Mesendoderm (in vitro differentiated cells): ENCODE data around the gene GLIPR1L1.

Source experiments
- DNase-seq: peaks from one replicate; pipeline ENCODE4 v3.0.0; 2013
- H2AK5ac ChIP-seq: 2 replicates; pipeline ENCODE4 v1.6.1; 2013; ENCODE audit warnings: low read length, inconsistent platforms
- H2BK120ac ChIP-seq: 2 replicates; pipeline ENCODE4 v1.6.1; 2013; ENCODE audit warnings: low read depth, mild to moderate bottlenecking, low read length, moderate library complexity, mixed read lengths
- H2BK15ac ChIP-seq: replicated peaks from 2 replicates; pipeline ENCODE4 v1.6.1; 2013; ENCODE audit warnings: low read depth, mild to moderate bottlenecking, moderate library complexity
- H2BK5ac ChIP-seq: 2 replicates; pipeline ENCODE4 v1.6.1; 2013; ENCODE audit warnings: low read length, inconsistent platforms
- H3K18ac ChIP-seq: 2 replicates; pipeline ENCODE4 v1.6.1; 2013; ENCODE audit warnings: mild to moderate bottlenecking, low read length, mixed read lengths
- H3K23ac ChIP-seq: one replicate; pipeline ENCODE4 v1.6.1; 2013; ENCODE audit warnings: low read length
- H3K27ac ChIP-seq: 2 replicates; pipeline ENCODE4 v1.5.1; 2013; ENCODE audit warnings: low read depth, mild to moderate bottlenecking, inconsistent platforms, low read length, moderate library complexity
- H3K27me3 ChIP-seq: 2 replicates; pipeline ENCODE4 v1.6.1; 2013; ENCODE audit warnings: low read length, control low read depth, mild to moderate bottlenecking, inconsistent platforms; ENCODE audit not compliant: insufficient read depth, poor library complexity
- H3K36me3 ChIP-seq: 2 replicates; pipeline ENCODE4 v1.6.1; 2013; ENCODE audit warnings: low read length, inconsistent platforms; ENCODE audit not compliant: control insufficient read depth, insufficient read depth
- H3K4ac ChIP-seq: one replicate; pipeline ENCODE4 v1.6.1; 2013; ENCODE audit warnings: low read depth, mild to moderate bottlenecking, low read length, moderate library complexity
- H3K4me1 ChIP-seq: 2 replicates; pipeline ENCODE4 v1.6.1; 2013; ENCODE audit warnings: low read depth, low read length, inconsistent platforms; ENCODE audit not compliant: control insufficient read depth
- H3K4me2 ChIP-seq: 2 replicates; pipeline ENCODE4 v1.6.1; 2013; ENCODE audit warnings: low read length
- H3K4me3 ChIP-seq: 2 replicates; pipeline ENCODE4 v1.5.1; 2013; ENCODE audit warnings: mild to moderate bottlenecking, low read length
- H3K56ac ChIP-seq: one replicate; pipeline ENCODE4 v1.6.1; 2013; ENCODE audit warnings: low read length
- H3K79me1 ChIP-seq: 2 replicates; pipeline ENCODE4 v1.6.1; 2013; ENCODE audit warnings: low read length, inconsistent platforms
- H3K79me2 ChIP-seq: 2 replicates; pipeline ENCODE4 v1.6.1; 2013; ENCODE audit warnings: mild to moderate bottlenecking, low read length; ENCODE audit not compliant: control insufficient read depth, insufficient read depth
- H3K9ac ChIP-seq: 2 replicates; pipeline ENCODE4 v1.6.1; 2013; ENCODE audit warnings: low read length, inconsistent platforms
- H4K5ac ChIP-seq: one replicate; pipeline ENCODE4 v1.6.1; 2013; ENCODE audit warnings: low read length
- H4K8ac ChIP-seq: one replicate; pipeline ENCODE4 v1.6.1; 2013; ENCODE audit warnings: low read depth, mild to moderate bottlenecking, control low read depth, low read length, moderate library complexity
- WGBS: extraction: QIAGEN DNeasy Blood & Tissue Kit; methylation state at CpG from one replicate; pipeline ENCODE4 v1.1.7; 2013; ENCODE audit warnings: low lambda C conversion rate, missing lambda C conversion rate; ENCODE audit not compliant: insufficient coverage; ENCODE audit errors: extremely low coverage; 5-methylcytosine and 5-hydroxymethylcytosine counted together

GLIPR1L1 gene

DNA sequence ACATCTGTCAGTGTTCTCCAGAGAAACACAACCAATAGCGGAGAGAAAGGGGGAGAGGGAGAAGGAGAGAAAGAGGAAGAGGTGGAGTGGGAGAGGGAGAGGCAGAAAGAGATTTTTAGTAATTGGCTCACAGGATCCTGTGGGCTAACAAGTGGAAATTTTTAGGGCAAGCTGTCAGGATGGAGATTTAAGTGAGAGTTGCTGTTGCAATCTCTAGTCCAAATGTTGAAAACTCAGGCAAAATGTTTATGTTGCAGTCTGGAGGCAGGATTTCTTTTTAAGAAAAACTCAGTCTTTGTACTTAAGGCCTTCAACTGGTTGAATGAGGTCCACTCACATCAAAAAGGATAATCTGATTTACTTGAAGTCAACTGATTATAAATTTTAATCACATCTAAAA lies 43.9 kb downstream of the GLIPR1L1 start:
- H3K18ac ChIP-seq = no peak overlapping the region
- no peaks in the 10 kb centered on the region for H3K4me1 ChIP-seq
- no peak overlapping the region for H3K56ac ChIP-seq
- H2BK120ac ChIP-seq = no peak overlapping the region
- no peak overlapping the region for H3K4me3 ChIP-seq
- H4K8ac ChIP-seq = no peak overlapping the region
- H3K27me3 ChIP-seq = no peaks in the 10 kb centered on the region
- no peak overlapping the region for H3K23ac ChIP-seq
- no peak overlapping the region for H2BK15ac ChIP-seq
- no peaks in the 10 kb centered on the region for H3K36me3 ChIP-seq
- no peak overlapping the region for H3K27ac ChIP-seq
- no peak overlapping the region for H2AK5ac ChIP-seq
- no peak overlapping the region for H3K4me2 ChIP-seq
- no peak overlapping the region for H3K4ac ChIP-seq
- WGBS = no CpG with 5 or more reads among the region's 1 CpG
- no peaks in the 10 kb centered on the region for H3K79me1 ChIP-seq
- no peak overlapping the region for H4K5ac ChIP-seq
- no peak overlapping the region for H2BK5ac ChIP-seq
- H3K9ac ChIP-seq = no peak overlapping the region
- DNase-seq = no peak
- no peaks in the 10 kb centered on the region for H3K79me2 ChIP-seq

GRCh38 chr12:75389061-75389460 lies 54.6 kb downstream of the GLIPR1L1 start:
- no peak overlapping the region for H4K5ac ChIP-seq
- H4K8ac ChIP-seq = no peak overlapping the region
- no peak overlapping the region for H3K4ac ChIP-seq
- no peak overlapping the region for H3K23ac ChIP-seq
- H3K27me3 ChIP-seq = no peaks in the 10 kb centered on the region
- DNase-seq = no peak
- H3K36me3 ChIP-seq = no peaks in the 10 kb centered on the region
- no peak overlapping the region for H2BK120ac ChIP-seq
- H3K4me2 ChIP-seq = no peak overlapping the region
- no CpG with 5 or more reads among the region's 1 CpG for WGBS
- no peak overlapping the region for H2AK5ac ChIP-seq
- no peak overlapping the region for H3K18ac ChIP-seq
- H3K79me2 ChIP-seq = no peaks in the 10 kb centered on the region
- H3K9ac ChIP-seq = no peak overlapping the region
- H3K56ac ChIP-seq = no peak overlapping the region
- no peaks in the 10 kb centered on the region for H3K79me1 ChIP-seq
- no peak overlapping the region for H3K4me3 ChIP-seq
- no peak overlapping the region for H2BK15ac ChIP-seq
- H3K4me1 ChIP-seq = no peaks in the 10 kb centered on the region
- no peak overlapping the region for H2BK5ac ChIP-seq
- H3K27ac ChIP-seq = no peak overlapping the region

DNA sequence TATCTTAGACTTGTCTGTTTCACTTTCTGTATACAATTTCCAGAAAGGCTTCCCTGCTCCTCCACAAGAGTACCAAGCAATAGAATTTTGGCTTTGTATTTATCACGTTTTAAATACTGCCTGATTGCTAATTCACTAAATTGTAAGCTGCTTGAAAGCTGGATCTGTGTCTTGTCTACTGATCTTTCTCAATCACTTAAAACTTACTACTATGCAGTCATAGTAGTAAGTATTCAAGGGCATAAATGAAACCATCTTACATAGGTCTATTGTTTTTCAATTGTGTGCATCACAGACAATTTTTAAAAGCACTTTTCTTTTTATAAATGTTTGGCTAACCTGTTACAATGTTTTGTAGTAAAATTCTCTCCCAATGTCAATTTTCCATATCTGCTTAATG lies 55.2 kb downstream of the GLIPR1L1 start:
- Histone ChIP-seq H3K56ac (no peak overlapping the region), H3K27me3 (no peaks in the 10 kb centered on the region), H3K79me2 (no peaks in the 10 kb centered on the region), H3K4me3 (no peak overlapping the region), H2BK5ac (no peak overlapping the region), H3K4me2 (no peak overlapping the region), H3K4ac (no peak overlapping the region), H3K4me1 (no peaks in the 10 kb centered on the region), H3K9ac (no peak overlapping the region), H4K5ac (no peak overlapping the region), H2BK15ac (no peak overlapping the region), H2BK120ac (no peak overlapping the region), H3K36me3 (no peaks in the 10 kb centered on the region), H3K79me1 (no peaks in the 10 kb centered on the region), H2AK5ac (no peak overlapping the region), H4K8ac (no peak overlapping the region), H3K23ac (no peak overlapping the region), H3K18ac (no peak overlapping the region), H3K27ac (no peak overlapping the region)
- no peak for DNase-seq
- no CpG with 5 or more reads among the region's 1 CpG for WGBS

- no peak overlapping the region for H3K4ac ChIP-seq
- H3K27ac ChIP-seq = no peak overlapping the region
- DNase-seq = no peak
- no peak overlapping the region for H3K23ac ChIP-seq
- no peak overlapping the region for H3K56ac ChIP-seq
- no peaks in the 10 kb centered on the region for H3K79me1 ChIP-seq
- no peak overlapping the region for H4K5ac ChIP-seq
- no peaks in the 10 kb centered on the region for H3K4me1 ChIP-seq
- no peak overlapping the region for H3K4me3 ChIP-seq
- WGBS = no CpG with 5 or more reads among the region's 6 CpGs
- no peaks in the 10 kb centered on the region for H3K27me3 ChIP-seq
- H2BK5ac ChIP-seq = no peak overlapping the region
- H2AK5ac ChIP-seq = no peak overlapping the region
- H2BK15ac ChIP-seq = peak overlapping the region; percentile 57
- no peak overlapping the region for H2BK120ac ChIP-seq
- no peak overlapping the region for H4K8ac ChIP-seq
- H3K9ac ChIP-seq = no peak overlapping the region
- H3K4me2 ChIP-seq = no peak overlapping the region
- no peaks in the 10 kb centered on the region for H3K36me3 ChIP-seq
- H3K79me2 ChIP-seq = no peaks in the 10 kb centered on the region
- no peak overlapping the region for H3K18ac ChIP-seq
Observed at GRCh38 chr12:75390156-75390898, 55.9 kb downstream of the GLIPR1L1 start.

- H2BK5ac ChIP-seq = peak within 1 kb of the TSS; percentile 67
- H3K4ac ChIP-seq = peak within 1 kb of the TSS; percentile 8
- peak within 1 kb of the TSS; percentile 57 for H2BK15ac ChIP-seq
- no peaks in the 10 kb centered on the region for H3K79me2 ChIP-seq
- peak within 1 kb of the TSS; percentile 53 for H3K4me3 ChIP-seq
- peak within 1 kb of the TSS; percentile 81 for H3K4me2 ChIP-seq
- H3K4me1 ChIP-seq = no peaks in the 10 kb centered on the region
- no peaks in the 10 kb centered on the region for H3K27me3 ChIP-seq
- H3K36me3 ChIP-seq = no peaks in the 10 kb centered on the region
- peak within 1 kb of the TSS; percentile 98 for H4K8ac ChIP-seq
- H3K9ac ChIP-seq = peak within 1 kb of the TSS; percentile 75
- H3K56ac ChIP-seq = peak within 1 kb of the TSS; percentile 98
- peak within 1 kb of the TSS; percentile 0 for H3K18ac ChIP-seq
- no peak within 1 kb of the TSS for H4K5ac ChIP-seq
- H2BK120ac ChIP-seq = no peak within 1 kb of the TSS
- H2AK5ac ChIP-seq = no peak within 1 kb of the TSS
- H3K23ac ChIP-seq = peak within 1 kb of the TSS; percentile 34
- peak within 1 kb of the TSS; percentile 3 for H3K27ac ChIP-seq
- DNase-seq = peak; percentile 99
- WGBS = no CpG with 5 or more reads among the region's 36 CpGs
- no peaks in the 10 kb centered on the region for H3K79me1 ChIP-seq
Observed at GRCh38 chr12:75390899-75391538, 56.5 kb downstream of the GLIPR1L1 start, which contains the start of gene GLIPR1L2. GLIPR1L2 (plus strand) TSS chr12:75391089; CDS start chr12:75391117, 28 bp downstream.
